Measurements from ENCODE around the gene RABGGTA. TPM values are rescaled to one million over a fixed set of nuclear protein-coding genes. Genes with fewer than 3 reads are reported as not detected.

The RABGGTA gene
- total RNA-seq, 1 experiment from 2014 or later: 25.6 TPM

DNA sequence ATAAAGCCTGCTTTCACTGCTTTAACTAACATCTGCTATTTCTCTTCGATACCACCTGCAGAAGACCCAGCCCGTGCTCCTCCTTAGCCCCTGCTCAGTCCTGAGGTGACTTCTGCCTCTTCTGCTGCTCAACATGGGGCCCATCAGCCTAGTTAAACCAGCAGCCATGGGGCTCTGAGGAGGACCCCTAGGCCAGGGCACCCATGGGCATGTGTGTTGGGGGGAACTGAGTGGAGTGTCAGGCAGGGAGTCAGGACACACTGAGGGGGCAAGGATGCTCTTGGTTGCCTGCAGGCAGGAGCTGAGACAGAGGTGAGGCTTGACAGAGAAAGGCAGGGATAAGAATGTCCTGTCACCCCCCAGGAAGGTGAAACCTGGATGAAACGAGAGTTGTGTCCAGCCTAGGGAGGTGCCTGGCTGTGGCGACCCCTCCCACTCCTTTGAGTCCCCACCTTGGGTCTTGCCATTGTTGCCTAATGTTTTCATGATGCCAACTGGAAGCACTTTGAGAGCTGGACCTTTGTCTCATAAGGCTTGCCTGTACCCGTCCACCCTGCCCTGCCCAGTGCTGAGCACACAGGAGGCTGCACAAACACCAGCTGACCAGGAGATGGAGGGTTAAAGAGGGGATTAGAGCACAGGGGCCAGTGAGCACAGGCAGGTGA is 12.5 kb upstream of the RABGGTA start:
- no peak overlapping the region for H2AFZ ChIP-seq (ENCODE audit: low read length)
- no peaks in the 10 kb centered on the region for H3K9me3 ChIP-seq (ENCODE audit: control insufficient read depth, low read depth, low read length)
- no peak overlapping the region for H4K91ac ChIP-seq (ENCODE audit: insufficient read length, low read depth, low read length)
- H3K23me2 ChIP-seq (ENCODE audit: insufficient read length, low read depth, low read length, poor library complexity, severe bottlenecking): no peaks in the 10 kb centered on the region
- no peaks in the 10 kb centered on the region for H3K27me3 ChIP-seq (ENCODE audit: insufficient read depth, low read length)
- H3K56ac ChIP-seq (ENCODE audit: insufficient read length, low read depth, low read length): no peak overlapping the region
- H3K9ac ChIP-seq (ENCODE audit: extremely low read depth, insufficient read length, low read length): no peak overlapping the region
- no peak overlapping the region for H2BK15ac ChIP-seq (ENCODE audit: low read depth, low read length)
- Mint-ChIP-seq H3K9me3 (no peaks in the 10 kb centered on the region), H3K27me3 (ENCODE audit: low read depth) (no peaks in the 10 kb centered on the region), H3K36me3 (ENCODE audit: insufficient read depth in 1 of 3, low read depth in 3 of 3) (no peaks in the 10 kb centered on the region), H3K27ac (peak overlapping the region in 2 of 3 experiments; percentile 16 to 44; a peak in 2 of 7 replicates), H3K4me1 (peaks cover 2% of the 10 kb centered on the region in 2 experiments; a peak in 1 of 4 replicates), H3K4me3 (no peak overlapping the region)
- no peak overlapping the region for H2BK12ac ChIP-seq (ENCODE audit: insufficient read length, low read depth, low read length)
- no peak overlapping the region for H3K27ac ChIP-seq (ENCODE audit: insufficient read length, low read depth, low read length)
- TF ChIP-seq, protein P1, sequence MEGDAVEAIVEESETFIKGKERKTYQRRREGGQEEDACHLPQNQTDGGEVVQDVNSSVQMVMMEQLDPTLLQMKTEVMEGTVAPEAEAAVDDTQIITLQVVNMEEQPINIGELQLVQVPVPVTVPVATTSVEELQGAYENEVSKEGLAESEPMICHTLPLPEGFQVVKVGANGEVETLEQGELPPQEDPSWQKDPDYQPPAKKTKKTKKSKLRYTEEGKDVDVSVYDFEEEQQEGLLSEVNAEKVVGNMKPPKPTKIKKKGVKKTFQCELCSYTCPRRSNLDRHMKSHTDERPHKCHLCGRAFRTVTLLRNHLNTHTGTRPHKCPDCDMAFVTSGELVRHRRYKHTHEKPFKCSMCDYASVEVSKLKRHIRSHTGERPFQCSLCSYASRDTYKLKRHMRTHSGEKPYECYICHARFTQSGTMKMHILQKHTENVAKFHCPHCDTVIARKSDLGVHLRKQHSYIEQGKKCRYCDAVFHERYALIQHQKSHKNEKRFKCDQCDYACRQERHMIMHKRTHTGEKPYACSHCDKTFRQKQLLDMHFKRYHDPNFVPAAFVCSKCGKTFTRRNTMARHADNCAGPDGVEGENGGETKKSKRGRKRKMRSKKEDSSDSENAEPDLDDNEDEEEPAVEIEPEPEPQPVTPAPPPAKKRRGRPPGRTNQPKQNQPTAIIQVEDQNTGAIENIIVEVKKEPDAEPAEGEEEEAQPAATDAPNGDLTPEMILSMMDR (conservative IDR thresholded peaks at IDR 0.05): no peak
- H3K23ac ChIP-seq (ENCODE audit: insufficient read length, low read depth, low read length): no peak overlapping the region
- no peak overlapping the region for H2BK120ac ChIP-seq (ENCODE audit: low read depth, low read length, poor library complexity, severe bottlenecking)
- no peak overlapping the region for H3K4ac ChIP-seq (ENCODE audit: low read depth, low read length)
- H3K4me2 ChIP-seq (ENCODE audit: insufficient read depth, insufficient read length, low read length): no peak overlapping the region
- H2AK5ac ChIP-seq (ENCODE audit: insufficient read length, low read length): no peak overlapping the region
- H3K4me1 ChIP-seq (ENCODE audit: insufficient read depth, low read length): no peaks in the 10 kb centered on the region
- no peaks in the 10 kb centered on the region for H4K20me1 ChIP-seq (ENCODE audit: control insufficient read depth, insufficient read depth, insufficient read length)
- H4K8ac ChIP-seq (replicated peaks; ENCODE audit: insufficient read length, low read depth, low read length): no peak overlapping the region
- no peak for DNase-seq
- H2BK5ac ChIP-seq (ENCODE audit: insufficient read length, low read length): no peak overlapping the region
- no peaks in the 10 kb centered on the region for H3K79me2 ChIP-seq (ENCODE audit: insufficient read depth, low read length)
- H3K79me1 ChIP-seq (ENCODE audit: insufficient read depth, low read depth, low read length, poor library complexity, severe bottlenecking): no peaks in the 10 kb centered on the region
- H3K18ac ChIP-seq (ENCODE audit: insufficient read length, low read depth, low read length): no peak overlapping the region
- H3K14ac ChIP-seq (ENCODE audit: insufficient read depth, low read length): no peak overlapping the region; the same call in 1 of the 2 replicates
- H4K5ac ChIP-seq (ENCODE audit: insufficient read length, low read depth, low read length): no peak overlapping the region
- no peak overlapping the region for H2BK20ac ChIP-seq (ENCODE audit: low read depth, low read length, poor library complexity, severe bottlenecking)
- no CpG with 5 or more reads among the region's 5 CpGs for WGBS (ENCODE audit: extremely low coverage, insufficient read length, low lambda C conversion rate)
- no peak overlapping the region for H3T11ph ChIP-seq (ENCODE audit: low read length)

Measured in H9 (cell line).